NCI-H2107 (cell line): ENCODE measurements around the gene ANKHD1.

Source experiments
- DNase-seq: peaks from one replicate; lab custom pipeline; 2025; lab: John Stamatoyannopoulos, UW

ANKHD1 gene, protein sequence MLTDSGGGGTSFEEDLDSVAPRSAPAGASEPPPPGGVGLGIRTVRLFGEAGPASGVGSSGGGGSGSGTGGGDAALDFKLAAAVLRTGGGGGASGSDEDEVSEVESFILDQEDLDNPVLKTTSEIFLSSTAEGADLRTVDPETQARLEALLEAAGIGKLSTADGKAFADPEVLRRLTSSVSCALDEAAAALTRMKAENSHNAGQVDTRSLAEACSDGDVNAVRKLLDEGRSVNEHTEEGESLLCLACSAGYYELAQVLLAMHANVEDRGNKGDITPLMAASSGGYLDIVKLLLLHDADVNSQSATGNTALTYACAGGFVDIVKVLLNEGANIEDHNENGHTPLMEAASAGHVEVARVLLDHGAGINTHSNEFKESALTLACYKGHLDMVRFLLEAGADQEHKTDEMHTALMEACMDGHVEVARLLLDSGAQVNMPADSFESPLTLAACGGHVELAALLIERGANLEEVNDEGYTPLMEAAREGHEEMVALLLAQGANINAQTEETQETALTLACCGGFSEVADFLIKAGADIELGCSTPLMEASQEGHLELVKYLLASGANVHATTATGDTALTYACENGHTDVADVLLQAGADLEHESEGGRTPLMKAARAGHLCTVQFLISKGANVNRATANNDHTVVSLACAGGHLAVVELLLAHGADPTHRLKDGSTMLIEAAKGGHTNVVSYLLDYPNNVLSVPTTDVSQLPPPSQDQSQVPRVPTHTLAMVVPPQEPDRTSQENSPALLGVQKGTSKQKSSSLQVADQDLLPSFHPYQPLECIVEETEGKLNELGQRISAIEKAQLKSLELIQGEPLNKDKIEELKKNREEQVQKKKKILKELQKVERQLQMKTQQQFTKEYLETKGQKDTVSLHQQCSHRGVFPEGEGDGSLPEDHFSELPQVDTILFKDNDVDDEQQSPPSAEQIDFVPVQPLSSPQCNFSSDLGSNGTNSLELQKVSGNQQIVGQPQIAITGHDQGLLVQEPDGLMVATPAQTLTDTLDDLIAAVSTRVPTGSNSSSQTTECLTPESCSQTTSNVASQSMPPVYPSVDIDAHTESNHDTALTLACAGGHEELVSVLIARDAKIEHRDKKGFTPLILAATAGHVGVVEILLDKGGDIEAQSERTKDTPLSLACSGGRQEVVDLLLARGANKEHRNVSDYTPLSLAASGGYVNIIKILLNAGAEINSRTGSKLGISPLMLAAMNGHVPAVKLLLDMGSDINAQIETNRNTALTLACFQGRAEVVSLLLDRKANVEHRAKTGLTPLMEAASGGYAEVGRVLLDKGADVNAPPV (N-terminal part only)

DNA sequence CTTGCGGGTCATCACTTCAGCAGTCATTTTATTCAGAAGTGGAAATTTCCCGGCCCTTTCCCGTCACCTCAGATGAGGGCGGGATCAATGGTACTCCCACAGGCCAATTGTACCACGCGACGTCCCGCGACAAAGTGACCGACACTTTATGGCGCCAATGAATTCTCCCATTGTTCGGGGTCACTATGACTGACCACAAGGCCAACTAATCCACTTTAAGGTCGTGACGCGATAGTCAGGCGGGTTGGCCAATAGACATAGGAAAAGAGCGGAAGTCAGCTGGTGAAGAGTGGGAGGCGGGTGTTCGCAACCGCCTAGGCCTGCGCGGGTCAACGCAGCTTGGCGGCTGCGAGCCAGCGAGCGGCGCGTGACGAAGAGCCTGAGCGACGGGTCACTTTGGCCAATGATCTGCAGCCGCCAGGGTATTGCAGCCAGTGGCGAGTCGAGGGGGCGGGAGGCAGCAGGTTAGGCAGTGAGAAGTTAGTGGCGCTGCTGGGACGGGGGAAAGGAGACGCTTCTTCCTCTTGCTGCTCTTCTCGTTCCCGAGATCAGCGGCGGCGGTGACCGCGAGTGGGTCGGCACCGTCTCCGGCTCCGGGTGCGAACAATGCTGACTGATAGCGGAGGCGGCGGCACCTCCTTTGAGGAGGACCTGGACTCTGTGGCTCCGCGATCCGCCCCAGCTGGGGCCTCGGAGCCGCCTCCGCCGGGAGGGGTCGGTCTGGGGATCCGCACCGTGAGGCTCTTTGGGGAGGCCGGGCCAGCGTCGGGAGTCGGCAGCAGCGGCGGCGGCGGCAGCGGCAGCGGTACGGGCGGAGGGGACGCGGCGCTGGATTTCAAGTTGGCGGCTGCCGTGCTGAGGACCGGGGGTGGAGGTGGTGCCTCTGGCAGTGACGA is at the start of gene ANKHD1:
ANKHD1 (plus strand) TSS at position 472 of the 896 bp plus-strand sequence; CDS start at position 607, 135 bp downstream.
- peak; percentile 89 for DNase-seq

DNA sequence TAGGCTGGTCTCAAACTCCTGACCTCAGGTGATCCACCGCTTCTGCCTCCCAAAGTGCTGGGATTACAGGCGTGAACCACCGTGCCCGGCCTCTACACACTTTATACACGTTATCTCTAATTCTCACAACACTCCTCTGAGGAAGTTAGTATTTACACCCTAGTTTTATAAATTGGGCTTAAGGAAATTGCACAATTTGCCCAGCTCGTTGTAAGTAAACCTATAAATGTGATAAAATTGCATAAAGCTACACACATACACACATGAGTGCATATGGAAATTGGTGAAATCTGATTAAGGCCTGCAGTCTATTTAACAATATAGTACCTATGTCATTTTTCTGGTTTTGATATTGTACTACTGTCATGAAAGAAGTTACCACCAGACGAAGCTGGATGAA is 46.1 kb upstream of the ANKHD1 start:
- DNase-seq = no peak

DNA sequence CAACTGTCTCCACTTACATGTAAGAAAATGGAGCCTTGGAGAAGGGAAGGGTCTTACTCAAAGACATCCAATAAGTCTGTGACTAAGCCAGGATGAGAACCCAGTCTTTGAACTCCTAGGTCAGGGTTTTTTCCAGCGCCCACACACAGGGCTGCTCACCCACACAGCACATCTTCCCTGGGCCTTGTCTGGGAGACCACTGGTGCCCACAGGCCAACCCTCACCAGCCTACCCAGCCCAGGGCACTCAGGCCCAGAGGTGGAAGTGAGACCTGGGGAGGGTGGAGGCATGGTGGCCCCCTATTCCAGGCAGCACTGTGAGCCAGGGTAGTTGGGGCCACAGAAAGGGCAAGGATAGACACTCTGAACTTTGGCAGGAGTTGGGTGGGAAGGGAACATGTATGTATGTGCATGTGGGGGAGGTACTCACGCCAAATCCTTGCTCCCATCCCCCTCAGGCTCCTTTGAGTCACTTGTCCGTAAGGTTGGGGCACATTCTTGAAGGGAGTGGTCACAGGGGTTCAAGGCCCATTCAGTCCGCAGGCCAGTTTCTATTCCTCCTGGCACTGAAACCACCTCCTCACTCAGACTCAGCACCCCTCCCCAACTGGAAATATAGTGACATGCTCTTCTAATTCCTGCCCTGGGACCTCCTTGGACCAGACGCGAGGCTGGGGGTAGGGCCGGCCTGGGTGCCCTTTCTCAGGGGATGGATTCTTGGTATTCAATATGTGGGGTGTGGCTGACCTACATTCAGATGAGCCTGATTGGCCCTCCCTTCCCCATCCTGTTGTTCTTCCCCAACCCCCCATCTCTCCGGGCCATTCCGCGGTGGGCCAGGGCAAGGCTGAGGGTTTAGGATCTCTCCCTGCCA is 44.5 kb upstream of the ANKHD1 start:
- DNase-seq = no peak

DNA sequence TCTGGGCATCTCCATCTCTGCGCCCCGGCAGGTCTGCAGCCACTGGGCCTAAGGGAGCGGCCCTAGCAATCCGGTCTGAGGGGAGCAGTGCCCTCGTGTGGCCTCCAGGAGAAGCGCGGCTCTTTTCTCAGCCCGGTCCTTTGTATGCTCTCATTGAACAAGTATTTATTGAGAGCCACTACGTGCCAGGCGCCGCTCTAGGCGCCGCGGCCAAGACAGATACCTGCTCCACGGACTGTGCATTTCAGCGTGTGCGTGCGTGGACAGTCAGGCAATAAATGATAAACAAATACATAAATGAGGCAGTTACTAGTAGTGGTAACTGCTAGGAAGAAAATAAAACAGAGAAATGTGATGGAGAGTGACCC is 43.9 kb upstream of the ANKHD1 start:
- DNase-seq = peak; percentile 15

- no peak for DNase-seq
Measured at GRCh38 chr5:140358738-140359310, 42.8 kb upstream of the ANKHD1 start.

GRCh38 chr5:140360101-140360500 is 41.5 kb upstream of the ANKHD1 start, which contains the start of gene SLC4A9:
SLC4A9 (plus strand) TSS chr5:140360194; CDS start chr5:140360237, 43 bp downstream.
- DNase-seq = no peak

- DNase-seq = no peak
Measured at GRCh38 chr5:140360681-140361479, 40.8 kb upstream of the ANKHD1 start.

DNA sequence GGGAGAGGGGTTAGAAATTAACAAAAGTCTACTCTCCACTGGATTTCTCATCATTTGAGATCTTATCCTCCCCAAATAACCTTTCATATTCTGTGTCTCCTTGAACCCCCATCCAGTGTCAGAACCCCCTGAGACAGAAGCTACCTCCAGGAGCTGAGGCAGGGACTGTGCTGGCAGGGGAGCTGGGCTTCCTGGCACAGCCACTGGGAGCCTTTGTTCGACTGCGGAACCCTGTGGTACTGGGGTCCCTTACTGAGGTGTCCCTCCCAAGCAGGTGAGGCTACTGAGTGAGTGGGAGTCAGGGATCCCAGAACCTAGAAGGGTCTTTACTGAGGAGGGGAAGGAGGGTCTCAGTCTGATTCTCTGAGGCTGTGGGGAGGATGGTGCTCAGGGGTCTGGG is 39.7 kb upstream of the ANKHD1 start:
- DNase-seq = no peak

DNA sequence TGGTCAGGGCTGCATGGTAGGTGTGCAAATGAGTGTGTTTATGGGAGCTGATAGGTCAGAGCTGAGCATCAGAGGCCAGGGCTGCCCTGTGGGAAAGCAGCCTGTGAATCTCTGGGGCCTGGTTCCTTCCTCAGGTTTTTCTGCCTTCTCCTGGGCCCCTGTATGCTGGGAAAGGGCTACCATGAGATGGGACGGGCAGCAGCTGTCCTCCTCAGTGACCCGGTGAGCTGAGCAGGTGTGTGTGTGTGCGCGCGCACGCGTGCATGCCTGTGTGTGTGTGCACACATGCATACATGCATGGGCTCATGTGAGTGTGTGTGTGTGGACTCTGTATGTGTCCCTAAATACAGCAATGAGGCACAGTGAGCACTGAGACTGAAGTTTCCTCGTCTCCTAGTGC is 39.3 kb upstream of the ANKHD1 start:
- DNase-seq = no peak

- peak; percentile 8 for DNase-seq
Measured at GRCh38 chr5:140362875-140363630, 38.6 kb upstream of the ANKHD1 start.

- DNase-seq = no peak
Measured at GRCh38 chr5:140363631-140364471, 37.8 kb upstream of the ANKHD1 start.

- DNase-seq = no peak
Measured at GRCh38 chr5:140364472-140364765, 37.2 kb upstream of the ANKHD1 start.

GRCh38 chr5:140365282-140365681 is 36.4 kb upstream of the ANKHD1 start:
- no peak for DNase-seq

DNA sequence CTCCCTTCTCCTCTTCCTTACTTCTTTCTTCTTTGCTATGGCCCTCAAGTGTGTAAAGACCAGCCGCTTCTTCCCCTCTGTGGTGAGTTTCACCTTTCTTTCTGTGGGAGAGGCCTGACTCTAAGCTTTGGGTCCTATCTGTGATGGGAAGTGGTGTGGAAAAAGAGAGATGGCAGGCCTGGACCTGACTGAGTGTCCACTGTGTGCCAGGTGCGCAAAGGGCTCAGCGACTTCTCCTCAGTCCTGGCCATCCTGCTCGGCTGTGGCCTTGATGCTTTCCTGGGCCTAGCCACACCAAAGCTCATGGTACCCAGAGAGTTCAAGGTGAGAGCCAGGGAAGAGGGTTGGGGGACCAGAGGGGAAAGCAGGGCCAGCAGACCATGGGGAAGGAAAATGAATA is 35.7 kb upstream of the ANKHD1 start:
- no peak for DNase-seq

DNA sequence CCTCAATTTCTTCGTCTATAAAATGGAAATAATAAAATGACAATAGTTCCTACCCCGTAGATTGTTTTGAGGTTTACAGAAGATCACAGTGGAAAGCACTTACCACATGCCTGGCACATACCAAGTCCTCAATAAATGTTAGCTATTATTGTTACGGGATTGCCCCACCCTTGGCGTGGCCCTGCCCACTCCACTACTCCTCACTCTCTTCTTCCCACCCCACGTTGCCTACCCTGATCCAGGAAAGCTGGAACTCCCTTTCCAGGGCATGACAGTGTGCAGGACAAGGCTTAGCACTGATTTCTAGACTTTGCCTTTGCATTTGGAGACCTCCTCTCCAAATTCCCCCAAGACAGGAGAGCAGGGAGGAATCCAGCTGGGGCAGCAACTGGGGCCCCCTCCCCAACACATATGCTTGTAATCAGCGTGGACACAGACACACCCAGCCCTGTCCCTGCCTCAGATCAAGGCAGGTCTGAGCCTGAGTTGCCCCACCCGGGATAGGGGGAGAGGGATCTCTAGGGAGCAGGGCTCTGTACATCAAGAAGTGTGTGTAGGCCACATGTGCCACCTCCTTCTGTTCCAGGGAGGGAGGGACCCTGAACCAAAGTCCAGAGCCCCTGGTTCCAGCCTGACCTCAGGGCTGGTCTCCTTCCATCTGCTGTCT is 34.9 kb upstream of the ANKHD1 start:
- no peak for DNase-seq

DNA sequence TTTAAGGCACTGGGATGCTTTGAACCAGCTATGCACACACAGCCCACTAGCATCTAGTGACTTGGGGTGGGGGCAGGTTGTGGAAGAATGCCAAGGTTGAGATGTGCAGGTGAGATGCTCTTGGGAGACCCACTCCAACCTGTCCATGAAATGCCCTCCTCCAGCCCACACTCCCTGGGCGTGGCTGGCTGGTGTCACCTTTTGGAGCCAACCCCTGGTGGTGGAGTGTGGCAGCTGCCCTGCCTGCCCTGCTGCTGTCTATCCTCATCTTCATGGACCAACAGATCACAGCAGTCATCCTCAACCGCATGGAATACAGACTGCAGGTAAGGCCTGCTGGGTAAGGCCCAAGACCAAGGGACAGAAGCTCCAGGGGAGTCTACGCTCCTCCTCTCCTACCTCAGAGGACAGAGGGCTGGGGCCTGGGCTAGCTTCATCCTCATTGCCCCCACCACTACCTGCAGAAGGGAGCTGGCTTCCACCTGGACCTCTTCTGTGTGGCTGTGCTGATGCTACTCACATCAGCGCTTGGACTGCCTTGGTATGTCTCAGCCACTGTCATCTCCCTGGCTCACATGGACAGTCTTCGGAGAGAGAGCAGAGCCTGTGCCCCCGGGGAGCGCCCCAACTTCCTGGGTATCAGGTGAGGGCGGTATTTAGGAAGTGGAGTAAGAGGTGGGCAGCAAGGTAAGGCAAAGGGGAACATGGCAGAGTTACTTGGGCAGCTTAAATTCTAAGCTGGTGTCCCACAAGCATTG is 34.2 kb upstream of the ANKHD1 start:
- DNase-seq = no peak
